ENCODE measurements around the gene AATK. TPM values are rescaled to one million over a fixed set of nuclear protein-coding genes. Genes with fewer than 3 reads are reported as not detected.

Gene AATK
- total and polyA plus RNA-seq, 10 of the 15 experiments (the other 5 are each of a cell fraction or from before 2014, with no cell fraction given), result 0.04 TPM; not detected in 9

- ChIA-PET RAD21 (ENCODE audit: unreplicated experiment) (interaction anchor here (1.0 kb wide), 1 partner anchor 76 kb away, joined by 4 read pairs; no protein-coding TSS in a partner anchor), POLR2A (no interaction called here), CTCF (interaction anchor here (4.8 kb wide), 1 partner anchor 75 kb away, joined by 60 read pairs; no protein-coding TSS in a partner anchor), SMC1A (ENCODE audit: uncharacterized antibody, unreplicated experiment) (no interaction called here)
- no peak for TF ChIP-seq IKZF2 (IDR thresholded peaks at IDR 0.05)
- no peak for TF ChIP-seq TCF12 (IDR thresholded peaks at IDR 0.05; ENCODE audit: low read depth, low read length)
- TF ChIP-seq MAX (IDR thresholded peaks at IDR 0.05; ENCODE audit: low read depth, low read length), result no peak
- no peak for TF ChIP-seq SIX5 (IDR thresholded peaks at IDR 0.05; ENCODE audit: low read depth, low read length, severe bottlenecking)
- no peak for TF ChIP-seq SREBF2 (IDR thresholded peaks at IDR 0.05; ENCODE audit: low read length)
- no peak for TF ChIP-seq POLR2AphosphoS2 (IDR thresholded peaks at IDR 0.05; ENCODE audit: low read depth, low read length)
- TF ChIP-seq SKIL (IDR thresholded peaks at IDR 0.05; ENCODE audit: low read depth, poor library complexity, severe bottlenecking), result no peak
- TF ChIP-seq RAD51 (IDR thresholded peaks at IDR 0.05), result no peak
- no peak for TF ChIP-seq TBL1XR1 (IDR thresholded peaks at IDR 0.05; ENCODE audit: low read depth, low read length)
- no peak for TF ChIP-seq STAT3 (IDR thresholded peaks at IDR 0.05; ENCODE audit: low read depth, low read length)
- no peak for TF ChIP-seq NRF1 (conservative IDR thresholded peaks at IDR 0.05; ENCODE audit: low read depth, low read length)
- no peak for TF ChIP-seq NR2C1 (IDR thresholded peaks at IDR 0.05)
- TF ChIP-seq RELA (IDR thresholded peaks at IDR 0.05; ENCODE audit: borderline replicate concordance, partially characterized antibody), result no peak
- no peak for TF ChIP-seq SUZ12 (IDR thresholded peaks at IDR 0.05; ENCODE audit: unreplicated experiment)
- TF ChIP-seq LARP7 (IDR thresholded peaks at IDR 0.05), result no peak
- TF ChIP-seq ETV6 (conservative IDR thresholded peaks at IDR 0.05 in 1 of 2, IDR thresholded peaks at IDR 0.05 in 1 of 2; ENCODE audit: borderline replicate concordance in 1 of 2, low read depth in 1 of 2), result no peak
- TF ChIP-seq MYC (IDR thresholded peaks at IDR 0.05; ENCODE audit: insufficient read depth, insufficient read length, insufficient replicate concordance, low read length, severe bottlenecking), result no peak
- TF ChIP-seq POU2F2 (IDR thresholded peaks at IDR 0.05; ENCODE audit: borderline replicate concordance, low read depth, low read length), result no peak
- intact Hi-C loops (cut with micrococcal nuclease; ENCODE audit: unreplicated experiment) (loop anchor here (5.0 kb wide), 1 partner anchor 382 kb away; no protein-coding TSS in a partner anchor), in situ Hi-C loops (cut with MboI) (loop anchor here (10.0 kb wide), 1 partner anchor 75 kb away; no protein-coding TSS in a partner anchor)
- ATAC-seq (no peak), FAIRE-seq (no peak), DNase-seq (ENCODE audit: low read depth, low spot score) (no peak)
- no peak overlapping the region for H3K4me2 ChIP-seq (ENCODE audit: control insufficient read depth, insufficient read depth)
- H2AFZ ChIP-seq (ENCODE audit: control insufficient read depth, low read depth, low read length), result no peak overlapping the region
- H3K4me3 ChIP-seq, result no peak overlapping the region
- H3K9me3 ChIP-seq (replicated peaks; ENCODE audit: control insufficient read depth, insufficient read depth, low read length), result no peaks in the 10 kb centered on the region
- no peak overlapping the region for H3K9ac ChIP-seq (ENCODE audit: control insufficient read depth, insufficient read depth, low read length)
- WGBS (ENCODE audit: insufficient coverage, insufficient replicate concordance, low lambda C conversion rate, missing lambda C conversion rate), result 74% methylated on average over 15 of the region's 23 CpGs
- H3K36me3 ChIP-seq (ENCODE audit: control insufficient read depth in 2 of 2, insufficient read depth in 2 of 2, low read length in 1 of 2), result no peaks in the 10 kb centered on the region
- peaks cover 6% of the 10 kb centered on the region for H3K4me1 ChIP-seq (ENCODE audit: control insufficient read depth, insufficient read depth, low read length)
- BruUV-seq (replicated peaks), result no TSS peak
- H3K27me3 ChIP-seq (replicated peaks in 1 of 2; ENCODE audit: control insufficient read depth in 2 of 2, insufficient read depth in 2 of 2, low read length in 1 of 2), result peaks cover 0 to 3% of the 10 kb centered on the region in 2 experiments; a peak in 3 of 4 replicates
- no peaks in the 10 kb centered on the region for H4K20me1 ChIP-seq (ENCODE audit: control insufficient read depth, insufficient read depth)
- no peak overlapping the region for H3K27ac ChIP-seq (ENCODE audit: control insufficient read depth, insufficient read depth)
- no peaks in the 10 kb centered on the region for H3K79me2 ChIP-seq (ENCODE audit: control insufficient read depth, insufficient read depth, low read length)
Observed at GRCh38 chr17:81099888-81100287, 66.1 kb downstream of the AATK start.

All from GM12878 (cell line).